ENCODE results near the gene ZNF880.
A peak's percentile ranks its signal among the peaks of the same experiment; 100 is the strongest.

ZNF880 gene

DNA sequence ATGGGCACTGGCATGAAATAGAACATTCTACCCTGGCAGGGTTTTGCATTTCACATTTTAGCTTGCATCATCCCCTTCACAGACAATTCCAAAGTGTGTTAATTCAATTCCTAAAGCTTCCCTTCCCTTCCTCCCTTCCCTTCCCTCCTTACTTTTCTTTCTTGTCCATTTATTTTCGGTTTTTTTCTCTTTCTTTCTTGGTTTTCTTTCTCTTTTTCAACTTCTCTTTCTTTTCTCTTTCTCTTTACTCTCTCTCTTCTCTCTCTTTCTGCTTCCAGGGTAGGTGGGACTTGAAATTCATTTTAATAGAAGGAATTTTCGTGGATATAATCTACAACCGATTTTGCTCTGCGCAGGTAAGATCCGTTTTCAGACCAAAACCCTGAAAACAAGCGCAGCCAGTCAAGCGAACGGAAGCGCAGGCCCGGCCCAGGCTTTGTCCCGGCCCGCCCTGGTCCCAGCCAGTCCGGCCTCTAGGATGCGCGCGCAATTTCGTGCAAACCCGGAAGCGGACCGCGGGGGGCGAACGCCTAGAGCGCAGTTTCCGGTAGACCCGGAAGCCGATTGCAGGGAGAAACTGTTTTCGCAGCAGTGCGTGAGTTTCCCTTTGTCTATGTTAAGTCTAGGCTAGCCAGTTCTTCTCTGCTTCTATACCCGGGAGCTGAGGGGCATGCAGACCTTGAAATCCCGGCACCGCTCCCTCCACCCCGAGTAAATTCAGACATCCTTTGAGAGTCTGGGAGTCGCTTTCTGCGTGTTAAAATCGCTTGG, 27.8 kb downstream of the ZNF880 start, which contains the start of gene ZNF528:
Gene ZNF528, plus strand, starts transcription at position 540 of the 771 bp plus-strand sequence. CDS start 4,165 bp downstream, outside the sequence.
- Histone ChIP-seq H3K9me3 (ENCODE audit: insufficient read depth, low read length) (no peaks in the 10 kb centered on the region), H3K79me2 (ENCODE audit: insufficient read depth, low read length) (no peaks in the 10 kb centered on the region), H3K27me3 (ENCODE audit: low read length) (no peaks in the 10 kb centered on the region), H2AFZ (ENCODE audit: low read depth, low read length, severe bottlenecking) (no peak within 1 kb of the TSS), H3K36me3 (ENCODE audit: low read length) (no peaks in the 10 kb centered on the region), H3F3A (ENCODE audit: insufficient read depth) (no peaks in the 10 kb centered on the region), H4K20me1 (ENCODE audit: low read depth, low read length) (no peaks in the 10 kb centered on the region), H3K9ac (ENCODE audit: low read length) (no peak within 1 kb of the TSS), H3K9me2 (replicated peaks; ENCODE audit: insufficient read depth, low read length) (no peaks in the 10 kb centered on the region), H3K4me3 (ENCODE audit: insufficient read depth, low read length, poor library complexity, severe bottlenecking) (no peak within 1 kb of the TSS), H3K4me2 (ENCODE audit: low read depth, low read length, poor library complexity, severe bottlenecking) (peak within 1 kb of the TSS; percentile 32), H3K27ac (ENCODE audit: low read depth, low read length) (no peak within 1 kb of the TSS)
- no peak for TF ChIP-seq EZH2phosphoT487 (conservative IDR thresholded peaks at IDR 0.05; ENCODE audit: low read length)
- TF ChIP-seq, protein P1, sequence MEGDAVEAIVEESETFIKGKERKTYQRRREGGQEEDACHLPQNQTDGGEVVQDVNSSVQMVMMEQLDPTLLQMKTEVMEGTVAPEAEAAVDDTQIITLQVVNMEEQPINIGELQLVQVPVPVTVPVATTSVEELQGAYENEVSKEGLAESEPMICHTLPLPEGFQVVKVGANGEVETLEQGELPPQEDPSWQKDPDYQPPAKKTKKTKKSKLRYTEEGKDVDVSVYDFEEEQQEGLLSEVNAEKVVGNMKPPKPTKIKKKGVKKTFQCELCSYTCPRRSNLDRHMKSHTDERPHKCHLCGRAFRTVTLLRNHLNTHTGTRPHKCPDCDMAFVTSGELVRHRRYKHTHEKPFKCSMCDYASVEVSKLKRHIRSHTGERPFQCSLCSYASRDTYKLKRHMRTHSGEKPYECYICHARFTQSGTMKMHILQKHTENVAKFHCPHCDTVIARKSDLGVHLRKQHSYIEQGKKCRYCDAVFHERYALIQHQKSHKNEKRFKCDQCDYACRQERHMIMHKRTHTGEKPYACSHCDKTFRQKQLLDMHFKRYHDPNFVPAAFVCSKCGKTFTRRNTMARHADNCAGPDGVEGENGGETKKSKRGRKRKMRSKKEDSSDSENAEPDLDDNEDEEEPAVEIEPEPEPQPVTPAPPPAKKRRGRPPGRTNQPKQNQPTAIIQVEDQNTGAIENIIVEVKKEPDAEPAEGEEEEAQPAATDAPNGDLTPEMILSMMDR (IDR thresholded peaks at IDR 0.05; ENCODE audit: insufficient read depth, low read length, poor library complexity, severe bottlenecking) = no peak

DNA sequence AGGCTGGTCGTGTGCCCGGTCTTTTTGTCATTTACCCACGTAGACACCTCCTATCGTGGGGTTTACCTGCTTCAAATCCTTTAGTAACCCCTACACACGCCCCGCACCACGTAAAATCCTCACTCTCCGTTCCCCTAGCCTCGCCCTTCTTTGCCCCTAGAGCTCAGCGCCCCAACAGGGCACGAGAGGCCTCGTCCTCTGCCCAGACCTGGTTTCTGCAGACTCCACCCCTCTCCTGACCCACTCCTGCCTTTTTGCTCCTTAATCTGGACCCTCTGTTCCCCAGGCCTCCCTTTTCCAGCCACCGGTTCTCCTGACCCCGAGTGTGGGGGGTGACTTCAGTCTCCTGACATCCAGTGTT, 28.3 kb downstream of the ZNF880 start:
- Histone ChIP-seq H3K27ac (ENCODE audit: low read depth, low read length) (no peak overlapping the region), H3F3A (ENCODE audit: insufficient read depth) (no peaks in the 10 kb centered on the region), H3K9ac (ENCODE audit: low read length) (no peak overlapping the region), H4K20me1 (ENCODE audit: low read depth, low read length) (no peaks in the 10 kb centered on the region), H3K79me2 (ENCODE audit: insufficient read depth, low read length) (no peaks in the 10 kb centered on the region), H3K9me2 (replicated peaks; ENCODE audit: insufficient read depth, low read length) (no peaks in the 10 kb centered on the region), H3K4me2 (ENCODE audit: low read depth, low read length, poor library complexity, severe bottlenecking) (no peak overlapping the region), H3K4me3 (ENCODE audit: insufficient read depth, low read length, poor library complexity, severe bottlenecking) (no peak overlapping the region), H3K27me3 (ENCODE audit: low read length) (no peaks in the 10 kb centered on the region), H3K9me3 (ENCODE audit: insufficient read depth, low read length) (no peaks in the 10 kb centered on the region), H3K36me3 (ENCODE audit: low read length) (no peaks in the 10 kb centered on the region), H2AFZ (ENCODE audit: low read depth, low read length, severe bottlenecking) (no peak overlapping the region)
- TF ChIP-seq, protein P1 (IDR thresholded peaks at IDR 0.05; ENCODE audit: insufficient read depth, low read length, poor library complexity, severe bottlenecking) = no peak
- no peak for TF ChIP-seq EZH2phosphoT487 (conservative IDR thresholded peaks at IDR 0.05; ENCODE audit: low read length)

DNA sequence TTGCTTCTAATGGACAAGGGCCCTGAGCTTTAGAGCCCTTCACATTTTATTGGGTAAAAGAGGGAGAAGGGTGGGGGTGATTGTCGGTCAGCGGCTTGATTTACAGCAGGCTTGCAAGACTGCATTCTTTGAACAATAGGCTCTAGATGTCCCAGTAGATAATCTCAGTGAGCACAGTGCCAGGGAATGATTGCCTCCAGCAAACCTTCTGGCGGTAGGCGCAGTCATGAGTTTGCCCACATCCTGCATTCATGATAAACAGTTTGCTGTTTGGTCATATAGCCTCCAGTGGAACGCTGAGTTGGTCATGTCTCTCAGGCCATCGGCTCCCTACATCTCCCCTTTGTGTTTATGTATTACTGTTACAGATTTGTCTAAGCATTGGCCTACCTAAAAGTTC, 40.6 kb downstream of the ZNF880 start:
- no peak overlapping the region for H3K9ac ChIP-seq (ENCODE audit: low read length)
- H3K79me2 ChIP-seq (ENCODE audit: insufficient read depth, low read length) = no peaks in the 10 kb centered on the region
- H3K4me2 ChIP-seq (ENCODE audit: low read depth, low read length, poor library complexity, severe bottlenecking) = no peak overlapping the region
- TF ChIP-seq EZH2phosphoT487 (conservative IDR thresholded peaks at IDR 0.05; ENCODE audit: low read length) = no peak
- TF ChIP-seq, protein P1 (IDR thresholded peaks at IDR 0.05; ENCODE audit: insufficient read depth, low read length, poor library complexity, severe bottlenecking) = no peak
- no peaks in the 10 kb centered on the region for H3K36me3 ChIP-seq (ENCODE audit: low read length)
- no peak overlapping the region for H3K4me3 ChIP-seq (ENCODE audit: insufficient read depth, low read length, poor library complexity, severe bottlenecking)
- no peak overlapping the region for H3K27ac ChIP-seq (ENCODE audit: low read depth, low read length)
- no peak overlapping the region for H2AFZ ChIP-seq (ENCODE audit: low read depth, low read length, severe bottlenecking)
- no peaks in the 10 kb centered on the region for H4K20me1 ChIP-seq (ENCODE audit: low read depth, low read length)
- no peaks in the 10 kb centered on the region for H3F3A ChIP-seq (ENCODE audit: insufficient read depth)
- no peaks in the 10 kb centered on the region for H3K27me3 ChIP-seq (ENCODE audit: low read length)
- peaks cover 16% of the 10 kb centered on the region; the same call in 1 of the 2 replicates for H3K9me3 ChIP-seq (ENCODE audit: insufficient read depth, low read length)
- H3K9me2 ChIP-seq (replicated peaks; ENCODE audit: insufficient read depth, low read length) = no peaks in the 10 kb centered on the region
